Cerebellar nuclear complex (tissue), 1 donor: Measurements from ENCODE around the gene MGA.

ENCODE experiments used
- DNase-seq, 2 experiments: peaks; one replicate each; lab custom pipeline; 2025; lab: John Stamatoyannopoulos, UW

Gene MGA

GRCh38 chr15:41782371-41783282 is 122.4 kb downstream of the MGA start:
- DNase-seq = no peak

GRCh38 chr15:41783296-41783695 is 123.1 kb downstream of the MGA start:
- DNase-seq = peak in 1 of 2 experiments; percentile 39

- no peak for DNase-seq
Observed at GRCh38 chr15:41788262-41788661, 128.1 kb downstream of the MGA start.

- no peak for DNase-seq
Observed at GRCh38 chr15:41789236-41789635, 129.0 kb downstream of the MGA start.

- DNase-seq = no peak
Observed at GRCh38 chr15:41789662-41790061, 129.5 kb downstream of the MGA start.

GRCh38 chr15:41790169-41790568 is 130.0 kb downstream of the MGA start:
- no peak for DNase-seq

GRCh38 chr15:41790756-41791546 is 130.7 kb downstream of the MGA start:
- DNase-seq = no peak

- DNase-seq = no peak
Observed at GRCh38 chr15:41791547-41791937, 131.3 kb downstream of the MGA start.

- no peak for DNase-seq
Observed at GRCh38 chr15:41792000-41792637, 131.9 kb downstream of the MGA start.

- no peak for DNase-seq
Observed at GRCh38 chr15:41794081-41794480, 133.9 kb downstream of the MGA start.

GRCh38 chr15:41795996-41796856 is 136.0 kb downstream of the MGA start:
- DNase-seq = no peak

- no peak for DNase-seq
Observed at GRCh38 chr15:41797201-41797944, 137.2 kb downstream of the MGA start.

- no peak for DNase-seq
Observed at GRCh38 chr15:41798607-41799487, 138.6 kb downstream of the MGA start.

GRCh38 chr15:41799488-41799805 is 139.2 kb downstream of the MGA start:
- DNase-seq = no peak

- no peak for DNase-seq
Observed at GRCh38 chr15:41801185-41801584, 141.0 kb downstream of the MGA start.

GRCh38 chr15:41801850-41802455 is 141.7 kb downstream of the MGA start:
- no peak for DNase-seq

- no peak for DNase-seq
Observed at GRCh38 chr15:41804361-41804760, 144.2 kb downstream of the MGA start.

GRCh38 chr15:41804916-41805666 is 144.9 kb downstream of the MGA start:
- no peak for DNase-seq

- DNase-seq = no peak
Observed at GRCh38 chr15:41805711-41806110, 145.5 kb downstream of the MGA start.
